Activated CD8-positive, alpha-beta memory T cell treated with anti-CD3 and anti-CD28 coated beads for 24 hours (primary cell): ENCODE measurements around the gene YDJC.
"Not testable (repeated sequence)": the region's sequence is repeated elsewhere in the genome, so short reads cannot be mapped to it uniquely, and the experiment has no call there.

Source experiments
- DNase-seq: peaks from one replicate; pipeline ENCODE4 v3.0.0-alpha.2; 2020

Gene YDJC

DNA sequence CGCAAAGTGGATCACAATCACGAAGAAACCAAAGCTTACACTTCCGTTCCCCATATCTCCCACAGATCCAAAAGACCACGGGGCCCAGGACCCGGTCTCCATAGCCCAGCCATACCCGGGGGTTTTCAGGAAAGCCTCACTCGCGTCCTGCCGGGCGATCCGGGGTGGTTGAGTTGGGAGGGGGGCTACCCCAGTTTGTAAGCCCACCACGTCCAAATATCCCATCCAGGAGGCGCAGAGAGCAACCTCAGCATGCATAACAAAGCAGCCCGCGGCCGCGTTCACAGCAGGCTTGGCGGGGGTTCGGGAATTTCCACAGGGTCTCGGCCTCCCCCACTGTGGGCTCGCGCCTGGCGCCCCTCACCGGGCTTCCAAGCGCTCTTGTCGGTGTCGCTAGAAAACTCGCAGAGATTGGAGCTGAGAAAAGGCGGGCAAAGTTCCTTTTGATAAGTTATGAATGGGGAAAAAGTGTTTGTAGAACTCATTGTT, 21.7 kb upstream of the YDJC start:
- no peak for DNase-seq

DNA sequence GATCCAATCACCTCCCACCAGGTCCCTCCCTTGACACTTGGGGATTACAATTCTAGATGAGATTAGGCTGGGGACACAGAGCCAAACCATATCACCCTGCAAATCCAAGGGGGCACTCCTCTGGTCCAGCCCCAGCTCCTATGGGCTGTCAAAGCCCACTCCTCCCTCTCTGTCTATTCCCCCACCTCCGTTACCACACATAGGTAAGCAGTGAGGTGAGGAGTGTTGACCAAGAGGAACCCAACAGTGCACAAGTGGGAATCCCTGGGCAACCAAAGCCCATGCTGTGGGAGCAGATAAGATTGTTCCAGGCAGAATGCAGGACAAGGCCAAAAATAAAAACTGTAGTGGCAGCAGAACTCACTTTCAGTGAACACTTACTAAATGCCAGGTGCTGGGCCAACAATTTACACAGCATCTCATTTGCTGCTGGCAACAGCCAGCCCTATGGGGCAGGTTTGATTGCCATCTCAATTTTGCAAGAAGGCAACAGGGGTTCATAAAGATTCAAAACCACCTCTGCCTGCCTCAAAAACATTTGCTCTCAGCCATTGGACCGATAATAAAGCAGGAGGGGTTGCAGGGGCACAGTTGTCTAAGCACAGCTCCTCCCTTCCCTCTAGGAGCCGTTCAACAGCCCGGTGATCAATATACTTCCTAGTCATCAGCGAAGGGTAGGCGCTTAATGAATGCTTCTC, 21.1 kb upstream of the YDJC start:
- peak; percentile 60 for DNase-seq

DNA sequence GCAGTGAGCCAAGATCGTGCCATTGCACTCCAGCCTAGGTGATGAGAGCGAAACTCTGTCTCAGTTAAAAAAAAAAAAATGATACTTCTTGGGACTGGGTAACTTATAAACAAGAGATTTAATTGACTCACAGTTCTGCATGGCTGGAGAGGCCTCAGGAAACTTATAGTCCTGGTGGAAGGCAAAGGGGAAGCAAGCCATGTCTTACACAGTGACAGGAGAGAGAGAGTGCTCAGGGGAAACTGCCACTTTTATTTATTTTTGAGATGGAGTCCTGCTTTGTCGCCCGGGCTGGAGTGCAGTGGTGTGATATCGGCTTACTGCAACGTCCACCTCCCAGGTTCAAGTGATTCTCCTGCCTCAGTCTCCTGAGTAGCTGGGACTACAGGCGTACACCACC, 20.5 kb upstream of the YDJC start:
- DNase-seq: no peak

DNA sequence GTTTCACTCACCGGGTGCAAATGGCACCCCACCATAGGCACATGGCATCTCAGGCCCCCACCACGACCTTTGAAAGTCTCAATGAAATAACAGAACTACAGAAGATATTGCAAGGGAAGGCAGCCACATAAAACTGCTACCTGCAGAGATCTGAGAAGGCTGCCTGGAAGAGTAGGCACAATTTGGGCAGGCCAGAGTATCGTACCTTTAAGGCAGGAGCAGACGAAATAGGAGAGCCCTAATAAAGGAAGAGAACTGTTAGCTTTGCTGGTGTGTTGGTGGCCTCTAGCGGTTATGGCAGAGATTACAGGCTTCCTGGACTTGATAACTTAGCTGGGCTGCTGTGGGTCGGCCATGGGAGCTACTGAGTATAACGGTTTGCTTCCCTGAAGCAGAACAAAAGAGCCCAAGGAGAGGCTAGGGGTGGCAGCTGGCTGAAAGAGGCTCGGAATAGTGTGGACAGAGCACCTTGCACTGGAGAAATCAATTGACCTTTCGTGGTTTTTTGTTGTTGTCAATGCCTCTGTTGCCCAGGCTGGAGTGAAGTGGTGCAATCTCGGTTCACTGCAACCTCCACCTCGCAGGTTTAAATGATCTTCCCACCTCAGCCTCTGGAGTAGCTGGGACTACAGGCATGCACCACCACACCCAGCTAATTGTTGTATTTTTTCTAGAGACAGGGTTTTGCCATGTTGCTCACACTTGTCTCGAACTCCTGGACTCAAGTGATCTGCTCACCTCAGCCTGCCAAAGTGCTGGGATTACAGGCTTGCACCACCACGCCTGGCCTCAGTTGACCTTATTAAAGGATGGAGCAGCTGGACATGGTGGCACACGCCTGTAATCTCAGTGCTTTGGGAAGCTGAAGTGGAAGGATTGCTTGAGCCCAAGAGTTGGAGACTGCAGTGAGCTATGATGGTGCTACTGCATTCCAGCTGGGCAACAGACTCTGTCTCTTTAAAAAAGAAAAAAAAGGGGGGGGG, 17.1 kb upstream of the YDJC start:
- DNase-seq: peak; percentile 84

DNA sequence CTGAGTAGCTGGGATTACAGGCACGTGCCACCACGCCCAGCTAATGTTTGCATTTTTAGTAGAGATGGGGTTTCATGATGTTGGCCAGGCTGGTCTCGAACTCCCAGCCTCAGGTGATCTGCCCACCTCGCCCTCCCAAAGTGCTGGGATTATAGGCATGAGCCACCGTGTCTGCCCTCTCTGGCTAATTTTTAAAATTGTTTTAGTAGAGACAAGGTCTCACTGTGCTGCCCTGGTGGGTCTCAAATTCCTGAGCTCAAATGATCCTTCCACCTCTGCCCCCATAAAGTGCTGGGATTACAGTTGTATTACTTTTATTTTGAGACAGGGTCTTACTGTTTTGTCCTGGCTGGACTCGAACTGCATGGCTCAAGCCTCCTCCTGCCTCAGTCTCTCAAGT, 15.7 kb upstream of the YDJC start:
- DNase-seq: not testable (repeated sequence)

DNA sequence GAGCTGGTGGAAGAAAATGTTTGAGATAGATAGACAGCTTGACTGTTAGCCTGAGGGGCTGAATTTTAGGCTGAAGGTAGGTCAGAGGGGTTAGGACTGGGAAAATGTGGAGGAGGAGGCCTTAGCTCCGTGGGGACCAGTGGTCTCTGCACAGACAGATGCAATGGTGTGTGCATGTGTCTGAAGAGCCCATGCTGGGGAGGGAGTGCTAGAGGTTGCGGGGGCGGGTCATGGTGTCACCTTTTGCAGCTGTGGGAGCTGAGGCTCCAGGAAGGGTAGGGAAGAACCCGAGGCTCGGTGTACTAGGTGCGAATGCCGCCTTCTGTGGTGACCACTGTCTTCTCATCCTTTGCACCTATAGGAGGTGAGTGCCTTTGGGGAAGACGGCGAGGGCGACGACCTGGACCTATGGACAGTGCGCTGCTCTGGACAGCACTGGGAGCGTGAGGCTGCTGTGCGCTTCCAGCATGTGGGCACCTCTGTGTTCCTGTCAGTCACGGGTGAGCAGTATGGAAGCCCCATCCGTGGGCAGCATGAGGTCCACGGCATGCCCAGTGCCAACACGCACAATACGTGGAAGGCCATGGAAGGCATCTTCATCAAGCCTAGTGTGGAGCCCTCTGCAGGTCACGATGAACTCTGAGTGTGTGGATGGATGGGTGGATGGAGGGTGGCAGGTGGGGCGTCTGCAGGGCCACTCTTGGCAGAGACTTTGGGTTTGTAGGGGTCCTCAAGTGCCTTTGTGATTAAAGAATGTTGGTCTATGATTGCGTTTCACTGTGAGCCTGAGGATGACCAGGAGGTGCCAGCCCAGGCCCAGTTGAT, 13.9 kb upstream of the YDJC start:
- no peak for DNase-seq

DNA sequence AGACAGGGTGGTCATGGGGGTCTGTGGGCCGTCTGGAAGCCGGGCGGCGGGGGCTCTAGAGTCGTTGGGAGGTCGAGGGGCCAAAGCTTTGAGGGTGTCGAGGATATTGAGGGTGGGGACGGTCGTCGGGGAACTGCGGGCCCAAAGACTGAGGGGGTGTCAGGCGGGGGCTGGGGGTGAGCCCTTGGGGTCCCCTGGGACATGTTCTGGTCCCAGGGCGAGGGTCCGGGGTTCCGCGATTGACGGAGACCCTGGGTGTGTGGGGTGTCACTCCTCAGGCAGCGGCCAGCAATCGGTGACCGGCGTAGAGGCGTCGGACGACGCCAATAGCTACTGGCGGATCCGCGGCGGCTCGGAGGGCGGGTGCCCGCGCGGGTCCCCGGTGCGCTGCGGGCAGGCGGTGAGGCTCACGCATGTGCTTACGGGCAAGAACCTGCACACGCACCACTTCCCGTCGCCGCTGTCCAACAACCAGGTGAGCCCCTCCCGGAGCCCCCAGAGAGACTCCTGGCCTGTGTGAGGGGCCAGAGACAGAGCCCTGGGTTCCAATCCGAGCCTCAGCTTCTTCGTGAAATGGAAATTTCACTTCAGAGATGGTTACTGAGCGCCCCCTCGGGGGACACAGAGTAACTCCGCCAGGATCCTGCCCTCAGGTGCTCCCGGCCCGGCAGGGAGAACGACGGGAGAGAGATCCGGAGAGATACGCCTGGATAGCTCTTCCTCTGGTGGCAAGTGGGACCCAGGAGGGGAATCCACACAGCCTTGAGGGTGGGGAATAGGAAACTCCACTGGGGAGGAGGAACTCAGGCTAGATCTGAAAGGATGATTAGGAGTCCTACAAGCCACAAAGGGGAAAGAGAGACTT, 13.0 kb upstream of the YDJC start:
- DNase-seq: peak; percentile 85

DNA sequence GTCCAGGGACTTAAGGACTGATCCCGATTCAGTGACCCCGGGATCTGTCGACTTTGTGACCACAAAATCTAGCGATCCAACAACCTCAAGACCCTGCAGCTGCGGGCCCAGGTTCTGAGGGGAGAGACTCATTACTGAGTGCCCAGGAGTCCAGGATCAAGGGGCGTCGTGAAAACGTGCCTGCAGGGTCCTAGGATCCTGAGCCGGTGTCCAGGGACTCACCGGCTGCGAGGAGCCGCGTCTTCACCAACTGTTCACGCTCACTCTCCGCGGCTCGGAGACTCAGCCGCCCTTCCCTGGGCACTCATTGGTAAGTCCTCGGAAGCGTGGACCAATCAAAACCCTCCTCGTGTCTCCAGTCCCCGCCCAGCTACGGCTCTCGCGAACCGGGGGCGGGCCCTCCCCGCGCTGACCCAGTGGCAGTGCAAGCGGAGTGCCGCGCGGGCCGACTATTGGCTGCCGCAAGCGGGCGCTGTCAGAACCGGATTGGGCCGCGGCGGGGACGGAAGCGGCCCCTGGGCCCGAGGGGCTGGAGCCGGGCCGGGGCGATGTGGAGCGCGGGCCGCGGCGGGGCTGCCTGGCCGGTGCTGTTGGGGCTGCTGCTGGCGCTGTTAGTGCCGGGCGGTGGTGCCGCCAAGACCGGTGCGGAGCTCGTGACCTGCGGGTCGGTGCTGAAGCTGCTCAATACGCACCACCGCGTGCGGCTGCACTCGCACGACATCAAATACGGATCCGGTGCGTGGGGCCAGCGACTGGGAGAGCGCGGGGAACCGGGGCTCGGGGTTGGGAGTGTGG, 12.2 kb upstream of the YDJC start, which contains the start of gene SDF2L1:
Gene SDF2L1 (plus strand): TSS at position 514 of the 795 bp plus-strand sequence. CDS start 35 bp downstream, at position 549.
- DNase-seq: peak; percentile 98

DNA sequence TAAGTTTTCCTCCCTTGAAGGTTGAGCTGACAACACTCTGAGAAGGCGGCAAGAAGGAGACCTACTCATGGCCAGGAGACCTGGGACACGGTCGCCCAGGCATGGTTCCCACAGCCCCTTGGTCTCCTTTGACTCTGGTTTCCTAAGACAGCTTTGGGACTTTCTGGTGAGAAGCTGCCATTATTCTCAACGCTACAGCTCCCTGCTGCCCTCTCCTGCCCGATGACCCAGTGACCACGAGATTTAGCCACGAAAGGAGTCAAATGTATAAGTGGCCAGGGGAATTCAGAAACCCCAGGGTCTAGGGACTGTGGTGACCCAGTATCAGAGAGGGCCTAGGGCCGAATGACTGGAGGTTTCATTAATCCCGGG, 11.6 kb upstream of the YDJC start:
- DNase-seq: no peak

DNA sequence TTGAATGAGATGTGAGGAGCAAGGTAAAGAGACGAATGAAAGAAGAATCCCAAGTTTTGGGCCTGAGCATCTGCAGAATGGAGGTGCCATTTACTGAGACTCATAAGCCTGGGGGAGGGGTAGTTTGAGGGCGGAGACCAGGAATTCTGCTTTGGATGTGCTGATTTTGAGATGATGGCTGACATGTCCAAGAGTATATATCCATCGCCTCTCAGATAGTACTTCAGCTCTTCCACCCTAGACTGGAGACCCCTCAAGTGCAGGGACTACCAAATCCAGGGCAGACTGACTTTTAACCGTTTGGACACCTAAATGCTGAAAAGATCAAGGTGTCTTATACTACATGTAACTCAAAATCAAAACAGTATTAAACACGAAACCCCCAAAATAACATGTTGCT, 11.0 kb upstream of the YDJC start:
- no peak for DNase-seq

DNA sequence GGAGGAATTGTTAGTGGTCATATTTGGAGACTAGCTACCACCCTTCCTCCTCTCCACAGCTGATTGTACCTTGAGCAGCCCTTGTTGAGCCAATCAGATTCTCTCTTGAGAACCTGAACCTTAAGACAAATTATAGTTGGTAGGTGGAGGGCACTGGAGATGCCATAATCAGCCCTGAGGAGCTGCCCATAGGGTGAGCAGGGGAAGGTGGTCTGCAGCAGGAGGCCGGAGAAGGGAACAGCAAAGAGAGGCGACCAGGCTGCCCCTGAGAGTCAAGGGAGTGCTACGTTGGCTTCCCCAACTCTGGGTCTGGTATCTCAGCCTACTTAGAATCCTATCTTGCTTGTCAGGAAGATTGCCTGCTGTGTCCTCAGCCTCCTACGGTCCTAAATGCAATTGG, 9.5 kb upstream of the YDJC start:
- DNase-seq: no peak

DNA sequence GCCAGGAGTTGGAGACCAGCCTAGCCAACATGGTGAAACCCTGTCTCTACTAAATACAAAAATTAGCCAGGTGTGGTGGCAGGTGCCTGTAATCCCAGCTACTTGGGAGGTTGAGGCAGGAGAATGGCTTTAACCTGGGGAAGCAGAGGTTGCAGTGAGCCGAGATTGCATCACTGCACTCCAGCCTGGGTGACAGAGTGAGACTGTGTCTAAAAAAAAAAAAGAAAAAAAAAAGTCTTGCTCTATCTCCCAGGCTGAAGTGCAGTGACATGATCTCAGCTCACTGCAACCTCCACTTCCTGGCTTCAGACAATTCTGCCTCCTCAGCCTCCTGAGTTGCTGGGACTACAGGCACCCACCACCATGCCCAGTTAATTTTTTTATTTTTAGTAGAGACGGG, 7.6 kb upstream of the YDJC start:
- DNase-seq: not testable (repeated sequence)

DNA sequence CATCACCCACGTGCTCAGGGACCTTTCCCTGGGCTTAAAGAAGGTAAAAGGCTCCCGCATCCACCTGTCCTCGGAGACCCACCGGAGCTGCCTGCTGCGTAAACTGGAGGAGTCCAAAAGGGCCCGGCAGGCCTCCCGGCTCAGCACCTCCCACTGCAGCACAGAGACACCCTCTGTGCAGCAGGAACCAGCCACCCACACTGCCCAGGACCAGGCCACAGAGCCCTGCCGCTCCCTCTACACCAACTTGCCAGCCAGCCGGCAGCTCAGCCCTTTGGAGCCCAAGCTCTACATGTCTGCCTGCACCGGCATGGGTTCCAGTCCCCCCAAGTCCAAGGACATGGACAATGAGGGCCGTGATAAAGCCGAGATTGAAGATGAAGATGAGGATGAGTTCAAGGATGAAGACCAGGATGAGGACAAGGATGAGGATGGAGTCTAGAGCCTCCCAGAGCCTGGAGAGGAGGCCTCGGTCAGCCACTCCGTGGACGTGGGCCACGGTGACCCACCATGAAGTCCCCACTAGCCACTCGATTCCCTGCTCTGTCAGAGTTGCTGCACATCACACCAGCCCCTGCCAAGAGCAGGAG, 6.9 kb upstream of the YDJC start:
- DNase-seq: no peak

DNA sequence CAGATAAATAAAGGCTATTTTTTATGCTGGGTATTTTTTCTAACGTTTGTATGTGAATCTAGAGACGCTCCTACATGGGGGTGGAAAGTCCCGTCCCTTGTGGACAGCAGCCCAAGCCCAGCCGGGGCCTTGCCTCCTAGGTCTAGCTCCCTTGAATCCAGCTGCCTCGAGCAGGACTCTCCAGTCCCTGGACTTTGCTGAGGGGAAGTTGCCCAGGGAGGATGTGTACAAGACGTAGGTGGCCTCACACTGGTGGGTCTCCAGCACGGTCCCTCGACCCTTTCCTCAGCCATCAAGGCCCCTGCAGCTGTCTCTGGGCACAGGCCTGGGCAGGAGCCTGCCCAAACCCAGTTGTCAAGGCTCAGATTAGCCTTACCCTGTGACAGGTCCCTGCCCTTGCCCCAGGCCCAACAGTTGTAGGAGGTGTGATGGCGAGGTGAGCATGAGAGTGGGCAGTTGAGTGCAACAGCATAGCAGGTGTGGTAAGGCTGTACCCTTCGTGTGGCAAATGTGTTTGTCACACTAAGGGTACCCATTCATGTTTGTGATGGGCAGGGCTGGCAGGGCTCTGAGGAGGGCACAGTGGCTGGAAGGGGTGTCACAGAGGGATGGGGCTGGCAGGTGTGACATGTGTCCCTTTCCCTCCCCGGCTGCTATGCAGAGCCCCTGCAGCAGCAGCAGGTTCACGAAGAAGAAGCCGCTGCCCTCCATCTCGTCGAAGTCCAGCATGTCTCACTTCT, 6.1 kb upstream of the YDJC start:
- no peak for DNase-seq

DNA sequence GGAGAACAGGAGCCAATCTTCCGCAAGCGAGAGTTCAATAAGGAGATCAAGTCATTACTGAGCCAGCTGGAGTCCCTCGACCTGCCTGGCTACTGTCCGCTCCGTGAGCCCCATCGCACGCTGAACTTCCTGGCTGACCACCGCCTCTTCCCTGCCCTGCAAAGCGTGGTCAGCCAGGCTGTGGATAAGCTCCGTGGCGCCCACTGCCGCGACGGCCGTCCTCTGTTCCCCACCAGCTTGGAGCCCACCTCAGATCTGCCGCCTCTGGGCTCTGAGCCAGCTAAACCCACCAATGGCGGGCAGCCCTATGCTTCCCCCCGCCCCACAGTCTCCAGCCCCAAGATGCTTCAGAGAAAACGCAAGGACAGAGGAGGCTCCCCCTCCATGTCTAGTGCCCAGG, 5.0 kb upstream of the YDJC start:
- DNase-seq: no peak

DNA sequence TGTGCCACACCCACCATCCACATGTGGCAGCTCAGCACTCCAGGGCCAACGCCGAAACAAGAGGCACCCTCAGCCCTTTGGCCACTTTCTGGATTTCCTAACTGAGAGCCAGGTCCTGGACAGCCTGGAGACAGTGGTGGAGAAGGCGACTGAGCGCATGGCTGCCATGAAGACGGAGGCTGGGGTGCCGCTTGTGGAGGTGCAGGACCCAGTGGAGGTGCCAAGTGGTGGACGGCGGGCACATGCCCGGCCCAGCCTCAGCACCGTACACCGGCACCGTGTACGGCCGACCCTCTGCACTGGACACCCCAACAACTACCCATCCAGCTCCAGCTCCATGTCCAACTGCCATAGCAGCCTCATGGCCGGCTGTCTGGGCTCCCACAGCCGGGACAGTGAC, 4.3 kb upstream of the YDJC start:
- DNase-seq: no peak

DNA sequence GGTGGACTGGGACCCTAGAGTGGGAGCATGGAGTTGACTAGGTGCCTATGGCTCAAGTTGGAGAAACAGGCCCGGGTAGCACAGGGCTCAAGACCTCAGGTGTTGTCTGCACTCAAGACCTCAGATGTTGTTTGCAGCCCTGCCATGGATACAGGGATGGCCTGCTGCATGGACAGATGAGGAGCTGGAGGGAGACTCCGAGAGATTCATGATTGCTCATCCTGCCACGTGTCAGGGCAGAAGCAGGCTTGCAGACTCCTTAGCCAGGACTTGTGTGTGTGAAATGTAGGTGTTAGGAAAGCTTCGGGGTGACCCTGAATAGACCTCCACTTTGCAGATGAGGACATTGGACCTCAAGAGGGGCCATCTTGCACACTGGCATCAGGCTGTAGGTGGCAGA, 3.7 kb upstream of the YDJC start:
- no peak for DNase-seq

DNA sequence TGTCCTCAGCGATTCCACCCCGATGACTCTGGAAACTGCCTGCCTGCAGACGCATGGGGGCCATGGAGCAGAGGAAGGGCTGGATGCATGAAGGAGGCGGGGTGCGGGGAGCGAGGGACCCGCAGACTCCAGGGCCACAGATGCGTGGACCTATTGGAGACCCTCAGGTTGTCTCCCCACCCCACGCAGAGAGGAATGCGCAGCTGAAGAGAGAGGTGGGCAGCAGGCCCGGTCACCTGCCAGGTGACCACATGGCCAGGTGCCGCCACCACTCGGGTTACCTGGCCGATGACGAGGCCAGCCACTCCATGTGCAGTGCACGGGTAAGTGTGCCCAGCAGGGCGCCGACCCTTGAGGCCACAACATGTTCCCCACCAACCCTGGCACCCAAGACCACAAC, 3.1 kb upstream of the YDJC start:
- DNase-seq: no peak

DNA sequence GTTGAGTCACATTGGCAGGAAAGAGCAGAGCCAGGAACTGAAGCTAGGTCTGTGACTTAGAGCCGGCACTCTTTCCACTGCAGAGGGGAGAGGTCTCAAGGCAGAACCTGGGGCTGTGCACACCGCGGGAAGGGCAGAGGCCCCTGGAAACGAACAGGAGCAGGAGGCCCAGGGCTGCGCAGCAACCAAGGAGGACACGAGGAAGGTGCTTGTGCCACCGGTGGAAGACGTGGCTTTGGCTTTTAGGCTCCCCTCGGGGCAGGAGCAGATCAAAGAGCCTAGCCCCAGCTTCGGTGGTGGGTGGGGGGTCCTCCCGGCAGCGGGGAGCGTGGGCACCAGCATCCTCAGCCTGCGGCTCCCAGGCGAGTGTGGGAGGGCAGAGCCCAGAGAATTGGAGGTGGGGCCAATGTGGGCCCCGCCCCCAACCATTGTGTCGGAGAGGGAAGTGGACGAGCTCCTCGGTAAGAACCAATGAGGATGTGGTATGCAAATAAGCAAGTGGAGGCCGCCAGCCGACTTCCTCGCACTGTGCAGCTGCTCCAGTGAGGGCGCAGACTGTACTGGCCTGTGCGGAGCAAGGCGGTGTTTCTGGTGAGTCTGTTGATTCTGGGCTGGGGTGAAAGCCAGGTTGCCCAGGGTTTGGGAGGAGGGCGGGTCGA, 2.5 kb upstream of the YDJC start, which contains the start of gene CCDC116:
Gene CCDC116 (plus strand): TSS at position 524 of the 659 bp plus-strand sequence. CDS start 422 bp downstream, outside the sequence.
- peak; percentile 81 for DNase-seq
